ENCODE data around the gene ROCK1. TPM values are rescaled to one million over a fixed set of nuclear protein-coding genes. Genes with fewer than 3 reads are reported as not detected.

Gene ROCK1
- total and polyA plus RNA-seq, 3 donors from 2014 or later: 9.6 to 46.3 (median 43.1) TPM

DNA sequence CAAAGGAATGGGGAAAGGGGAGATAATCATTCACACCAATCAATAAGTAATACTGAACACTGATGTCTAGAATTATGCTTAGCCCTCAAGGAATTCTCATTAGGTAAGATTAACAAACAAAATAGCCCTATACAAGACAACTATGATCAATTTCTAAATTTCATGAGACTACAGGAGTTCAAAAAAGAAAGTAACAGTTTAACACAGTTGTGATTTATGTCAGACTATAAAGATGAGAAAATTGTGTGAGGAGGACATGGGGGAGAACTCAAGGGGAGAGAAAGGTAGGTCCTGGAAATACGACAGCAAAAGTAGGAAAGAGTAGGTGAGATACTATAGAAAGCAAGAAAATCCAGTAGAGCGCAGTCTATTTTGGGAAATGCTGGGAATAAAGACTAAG is 14.9 kb downstream of the ROCK1 start:
- H3K9me3 ChIP-seq: no peaks in the 10 kb centered on the region
- H3K27me3 ChIP-seq: no peaks in the 10 kb centered on the region
- 86 to 87% methylated on average over 2 of the region's 2 CpGs for WGBS, 2 donors
- no peak overlapping the region for H3K4me3 ChIP-seq
- intact Hi-C loops (cut with DNase I; ENCODE audit: low total_unique reads): no loop called here
- no peaks in the 10 kb centered on the region for H3K4me1 ChIP-seq
- H3K27ac ChIP-seq: no peak overlapping the region
- no peak for DNase-seq
- TF ChIP-seq, protein P1, sequence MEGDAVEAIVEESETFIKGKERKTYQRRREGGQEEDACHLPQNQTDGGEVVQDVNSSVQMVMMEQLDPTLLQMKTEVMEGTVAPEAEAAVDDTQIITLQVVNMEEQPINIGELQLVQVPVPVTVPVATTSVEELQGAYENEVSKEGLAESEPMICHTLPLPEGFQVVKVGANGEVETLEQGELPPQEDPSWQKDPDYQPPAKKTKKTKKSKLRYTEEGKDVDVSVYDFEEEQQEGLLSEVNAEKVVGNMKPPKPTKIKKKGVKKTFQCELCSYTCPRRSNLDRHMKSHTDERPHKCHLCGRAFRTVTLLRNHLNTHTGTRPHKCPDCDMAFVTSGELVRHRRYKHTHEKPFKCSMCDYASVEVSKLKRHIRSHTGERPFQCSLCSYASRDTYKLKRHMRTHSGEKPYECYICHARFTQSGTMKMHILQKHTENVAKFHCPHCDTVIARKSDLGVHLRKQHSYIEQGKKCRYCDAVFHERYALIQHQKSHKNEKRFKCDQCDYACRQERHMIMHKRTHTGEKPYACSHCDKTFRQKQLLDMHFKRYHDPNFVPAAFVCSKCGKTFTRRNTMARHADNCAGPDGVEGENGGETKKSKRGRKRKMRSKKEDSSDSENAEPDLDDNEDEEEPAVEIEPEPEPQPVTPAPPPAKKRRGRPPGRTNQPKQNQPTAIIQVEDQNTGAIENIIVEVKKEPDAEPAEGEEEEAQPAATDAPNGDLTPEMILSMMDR (IDR thresholded peaks at IDR 0.05): no peak
- no peak for TF ChIP-seq POLR2A (IDR thresholded peaks at IDR 0.05)
- H3K36me3 ChIP-seq (ENCODE audit: low read depth, missing control alignments): no peaks in the 10 kb centered on the region

DNA sequence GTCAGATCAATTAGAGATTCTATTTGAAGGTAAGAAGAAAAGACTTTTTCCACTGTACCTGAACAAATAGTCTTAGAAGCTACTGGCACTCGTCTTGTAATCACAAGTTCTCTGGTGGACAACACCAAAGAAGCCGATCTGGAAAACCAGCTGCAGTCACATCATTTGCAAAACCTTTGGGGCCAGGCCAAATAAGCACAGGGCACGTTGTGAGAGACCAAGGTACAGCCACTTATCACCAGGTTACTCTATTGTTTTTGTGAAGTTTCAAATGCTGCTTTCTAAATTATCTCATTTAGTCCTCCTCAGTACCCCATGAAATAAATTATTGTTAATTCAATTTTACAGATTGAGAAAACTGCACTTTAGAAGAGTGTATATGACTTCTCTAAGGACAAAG is 18.5 kb downstream of the ROCK1 start:
- no peak for DNase-seq
- 79 to 85% methylated on average over 3 of the region's 3 CpGs for WGBS, 2 donors
- no peaks in the 10 kb centered on the region for H3K36me3 ChIP-seq (ENCODE audit: low read depth, missing control alignments)
- intact Hi-C loops (cut with DNase I; ENCODE audit: low total_unique reads): no loop called here
- H3K9me3 ChIP-seq: no peaks in the 10 kb centered on the region
- no peaks in the 10 kb centered on the region for H3K27me3 ChIP-seq
- H3K27ac ChIP-seq: no peak overlapping the region
- H3K4me3 ChIP-seq: no peak overlapping the region
- H3K4me1 ChIP-seq: no peaks in the 10 kb centered on the region
- no peak for TF ChIP-seq POLR2A (IDR thresholded peaks at IDR 0.05)

DNA sequence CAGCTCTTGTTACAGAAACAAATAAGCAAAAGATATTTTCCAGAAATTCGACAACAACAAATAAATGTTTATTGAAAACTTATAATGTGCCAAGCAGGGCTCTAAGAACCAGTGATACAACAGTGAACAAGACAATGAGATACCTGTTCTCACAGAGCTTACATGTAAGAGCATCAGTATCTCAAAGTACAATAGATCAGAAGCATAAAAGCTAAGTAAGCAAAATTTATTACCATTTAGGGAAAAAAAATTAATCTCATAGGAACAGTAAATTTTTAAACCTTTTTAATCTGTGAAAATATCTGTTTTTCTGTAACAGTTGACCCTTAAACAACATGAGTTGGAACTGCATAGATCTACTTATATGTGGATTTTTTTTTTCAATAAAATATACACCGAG is 20.9 kb downstream of the ROCK1 start:
- Histone ChIP-seq H3K27ac (no peak overlapping the region), H3K36me3 (ENCODE audit: low read depth, missing control alignments) (no peaks in the 10 kb centered on the region), H3K4me1 (no peaks in the 10 kb centered on the region), H3K27me3 (no peaks in the 10 kb centered on the region), H3K9me3 (no peaks in the 10 kb centered on the region), H3K4me3 (no peak overlapping the region)
- 94 to 98% methylated on average over 2 of the region's 2 CpGs for WGBS, 2 donors
- no peak for TF ChIP-seq POLR2A (IDR thresholded peaks at IDR 0.05)
- TF ChIP-seq, protein P1 (IDR thresholded peaks at IDR 0.05): no peak
- DNase-seq: no peak
- intact Hi-C loops (cut with DNase I; ENCODE audit: low total_unique reads): no loop called here

DNA sequence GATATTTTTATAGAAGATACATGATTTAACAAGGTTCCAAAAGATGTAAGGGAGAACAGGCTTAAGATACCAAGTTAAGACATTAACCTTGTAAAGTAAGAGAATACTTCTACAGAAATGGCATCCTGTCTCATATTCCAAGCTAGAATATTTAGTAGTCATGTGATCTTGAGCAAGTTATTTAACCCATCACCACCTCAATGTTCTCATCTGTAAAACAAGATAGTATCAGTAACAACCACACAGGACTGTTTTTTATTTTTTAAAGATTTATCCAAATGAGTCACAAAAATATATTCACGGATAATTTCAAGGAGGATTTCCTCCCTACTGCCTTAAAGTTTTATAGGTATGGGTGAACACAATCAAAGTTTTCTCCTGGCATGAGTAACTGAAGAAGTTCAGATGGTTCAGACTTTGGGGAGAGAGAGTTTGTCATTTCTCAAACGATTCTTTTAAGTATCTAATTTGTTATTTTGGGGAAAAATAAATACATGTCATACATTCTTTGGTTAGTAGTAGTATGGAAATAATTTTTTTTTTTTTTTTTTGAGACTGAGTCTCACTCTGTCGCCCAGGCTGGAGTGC is 25.9 kb downstream of the ROCK1 start:
- H3K36me3 ChIP-seq (ENCODE audit: low read depth, missing control alignments): peaks cover 3% of the 10 kb centered on the region
- H3K4me1 ChIP-seq: no peaks in the 10 kb centered on the region
- no peaks in the 10 kb centered on the region for H3K27me3 ChIP-seq
- H3K27ac ChIP-seq: no peak overlapping the region
- no peak for DNase-seq
- no peak for TF ChIP-seq POLR2A (IDR thresholded peaks at IDR 0.05)
- TF ChIP-seq, protein P1 (IDR thresholded peaks at IDR 0.05): no peak
- no peak overlapping the region for H3K4me3 ChIP-seq
- intact Hi-C loops (cut with DNase I; ENCODE audit: low total_unique reads): no loop called here
- WGBS, 2 donors: 84% methylated on average over 3 of the region's 3 CpGs
- no peaks in the 10 kb centered on the region for H3K9me3 ChIP-seq

DNA sequence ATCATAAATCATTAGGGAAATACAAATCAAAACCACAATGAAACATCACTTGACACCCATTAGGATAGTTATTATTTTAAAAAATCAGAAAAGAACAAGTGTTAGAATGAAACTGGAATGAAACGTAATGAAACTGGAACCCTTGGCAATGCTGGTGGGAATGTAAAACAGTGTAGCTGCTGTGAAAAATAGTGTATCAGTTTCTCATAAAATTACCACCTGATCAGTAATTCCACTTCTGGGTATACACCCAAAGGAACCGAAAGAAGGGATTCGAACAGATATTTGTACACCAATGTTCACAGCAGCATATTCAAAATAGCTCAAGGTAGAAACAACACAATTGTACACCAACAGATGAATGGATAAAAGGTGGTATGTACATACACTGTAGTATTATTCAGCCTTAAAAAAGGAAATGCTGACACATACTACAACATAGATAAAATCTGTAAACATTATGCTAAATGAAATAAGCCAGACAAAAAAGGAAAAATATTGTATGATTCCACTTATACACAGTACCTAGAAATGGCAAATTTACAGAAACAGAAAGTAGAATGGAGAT is 27.0 kb downstream of the ROCK1 start:
- peaks cover 3% of the 10 kb centered on the region for H3K36me3 ChIP-seq (ENCODE audit: low read depth, missing control alignments)
- no peak overlapping the region for H3K4me3 ChIP-seq
- no peak for TF ChIP-seq POLR2A (IDR thresholded peaks at IDR 0.05)
- TF ChIP-seq, protein P1 (IDR thresholded peaks at IDR 0.05): no peak
- 88 to 94% methylated on average over 3 of the region's 3 CpGs for WGBS, 2 donors
- H3K4me1 ChIP-seq: no peaks in the 10 kb centered on the region
- no peaks in the 10 kb centered on the region for H3K27me3 ChIP-seq
- no peak for DNase-seq
- H3K27ac ChIP-seq: no peak overlapping the region
- H3K9me3 ChIP-seq: no peaks in the 10 kb centered on the region
- intact Hi-C loops (cut with DNase I; ENCODE audit: low total_unique reads): no loop called here
